Upper lobe of left lung (tissue), 4 donors: ENCODE measurements around the gene RIMBP2.

Source experiments
- CTCF ChIP-seq, 6 experiments: fragments of 450-650 bp in 4 of 6; fragments of 200-600 bp in 2 of 6; sonication (generic) in 2 of 6; IDR thresholded peaks; one replicate each; pipeline ENCODE4 v1.5.1; 2016 to 2019; ENCODE audit warnings: antibody characterized with exemption in 6 of 6
- EP300 ChIP-seq, 4 donors: sonication (generic); formaldehyde crosslinking; IDR thresholded peaks; one replicate each; pipeline ENCODE4 v1.5.1; 2017; ENCODE audit warnings: antibody characterized with exemption in 4 of 4, control low read depth in 2 of 4
- POLR2A ChIP-seq, 4 donors: fragments of 450-650 bp; IDR thresholded peaks; one replicate each; pipeline ENCODE4 v1.5.1; 2016 to 2017; ENCODE audit warnings: antibody characterized with exemption in 4 of 4, mild to moderate bottlenecking in 2 of 4
- POLR2AphosphoS5 ChIP-seq, 2 donors: sonication (generic); formaldehyde crosslinking; IDR thresholded peaks; one replicate each; pipeline ENCODE4 v1.5.1; 2017; ENCODE audit warnings: antibody characterized with exemption in 2 of 2

- no peak for TF ChIP-seq CTCF (IDR thresholded peaks at IDR 0.05)
- TF ChIP-seq POLR2AphosphoS5 (IDR thresholded peaks at IDR 0.05), result no peak
- no peak for TF ChIP-seq POLR2A (IDR thresholded peaks at IDR 0.05)
- TF ChIP-seq EP300 (IDR thresholded peaks at IDR 0.05), result no peak
Observed at GRCh38 chr12:130460611-130461446, 255.3 kb downstream of the RIMBP2 start.
